Amniotic stem cell (primary cell): ENCODE data around the gene PSMG1.
"Not testable (repeated sequence)": the region's sequence is repeated elsewhere in the genome, so short reads cannot be mapped to it uniquely, and the experiment has no call there.

ENCODE experiments used
- DNase-seq: peaks from one replicate; lab custom pipeline; 2025; lab: John Stamatoyannopoulos, UW

PSMG1 gene, protein sequence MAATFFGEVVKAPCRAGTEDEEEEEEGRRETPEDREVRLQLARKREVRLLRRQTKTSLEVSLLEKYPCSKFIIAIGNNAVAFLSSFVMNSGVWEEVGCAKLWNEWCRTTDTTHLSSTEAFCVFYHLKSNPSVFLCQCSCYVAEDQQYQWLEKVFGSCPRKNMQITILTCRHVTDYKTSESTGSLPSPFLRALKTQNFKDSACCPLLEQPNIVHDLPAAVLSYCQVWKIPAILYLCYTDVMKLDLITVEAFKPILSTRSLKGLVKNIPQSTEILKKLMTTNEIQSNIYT

GRCh38 chr21:39183272-39184049, at the start of gene PSMG1:
Gene PSMG1, minus strand, starts transcription at chr21:39183451. Its CDS starts 66 bp downstream, at chr21:39183385.
- peak; percentile 81 for DNase-seq

- no peak for DNase-seq
Measured at GRCh38 chr21:39232861-39233291, 49.6 kb upstream of the PSMG1 start.

DNA sequence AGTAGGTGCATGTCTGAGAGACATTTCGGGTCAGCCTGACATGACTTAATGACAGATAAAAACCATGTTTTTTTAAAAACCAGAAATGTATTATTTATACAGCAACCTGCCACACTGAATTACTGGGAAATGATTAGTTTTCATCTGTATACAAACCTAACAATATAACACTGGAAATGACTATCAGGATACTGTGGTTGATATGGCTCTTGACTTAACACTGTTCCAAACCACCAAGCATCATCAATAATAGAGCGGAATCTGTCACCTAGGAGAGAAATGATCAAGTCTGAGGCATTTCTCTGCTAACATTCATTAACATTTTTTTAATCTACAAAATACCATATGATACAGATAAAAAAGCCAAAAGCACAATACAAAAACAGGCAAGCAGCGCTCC, 41.7 kb upstream of the PSMG1 start:
- no peak for DNase-seq

GRCh38 chr21:39221997-39222486, 38.8 kb upstream of the PSMG1 start:
- DNase-seq: no peak

DNA sequence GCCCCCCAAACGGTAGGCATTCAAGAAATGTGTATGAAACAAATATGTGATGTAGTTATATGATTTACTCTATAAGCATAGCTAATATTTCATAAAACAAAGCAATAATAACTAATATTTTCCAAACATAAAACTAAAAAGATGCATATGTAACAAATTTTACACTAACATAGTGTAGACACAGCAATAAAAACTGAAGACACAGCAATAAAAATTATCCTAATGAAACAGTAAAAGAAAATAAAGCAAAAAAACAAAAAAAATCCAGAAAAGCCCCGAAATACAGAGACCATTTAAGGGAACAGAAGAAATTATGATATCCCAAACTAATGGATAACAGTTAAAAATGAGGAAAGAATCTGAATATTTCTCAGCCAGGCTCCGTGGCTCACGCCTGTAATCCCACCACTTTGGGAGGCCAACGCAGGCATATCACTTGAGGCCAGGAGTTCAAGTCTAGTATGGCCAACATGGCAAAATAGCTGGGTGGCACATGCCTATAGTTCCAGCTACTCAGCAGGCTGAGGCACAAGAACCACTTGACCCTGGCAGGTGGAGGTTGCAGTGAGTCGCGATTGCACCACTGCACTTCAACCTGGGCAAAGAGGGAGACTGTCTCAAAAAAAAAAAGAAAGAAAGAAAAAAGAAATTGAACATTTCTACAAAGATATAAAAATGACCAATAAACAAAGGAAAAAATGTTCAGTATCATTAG, 38.2 kb upstream of the PSMG1 start:
- no peak for DNase-seq

DNA sequence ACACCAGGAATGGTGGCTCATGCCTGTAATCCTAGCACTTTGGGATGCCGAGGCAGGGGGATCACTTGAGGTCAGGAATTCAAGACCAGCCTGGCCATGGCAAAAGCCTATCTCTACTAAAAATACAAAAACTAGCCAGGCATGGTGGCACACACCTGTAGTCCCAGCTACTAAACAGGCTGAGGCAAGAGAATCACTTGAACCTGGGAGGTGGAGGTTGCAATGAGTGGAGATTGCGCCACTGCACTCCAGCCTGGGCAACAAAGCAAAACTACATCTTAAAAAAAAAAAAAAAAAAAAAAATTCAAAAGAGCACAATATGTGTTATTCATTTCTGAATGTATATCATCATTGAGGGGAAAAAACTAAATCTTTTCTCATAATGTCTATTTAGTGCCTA, 37.6 kb upstream of the PSMG1 start:
- not testable (repeated sequence) for DNase-seq

- DNase-seq: no peak
Measured at GRCh38 chr21:39220150-39220549, 36.9 kb upstream of the PSMG1 start.

DNA sequence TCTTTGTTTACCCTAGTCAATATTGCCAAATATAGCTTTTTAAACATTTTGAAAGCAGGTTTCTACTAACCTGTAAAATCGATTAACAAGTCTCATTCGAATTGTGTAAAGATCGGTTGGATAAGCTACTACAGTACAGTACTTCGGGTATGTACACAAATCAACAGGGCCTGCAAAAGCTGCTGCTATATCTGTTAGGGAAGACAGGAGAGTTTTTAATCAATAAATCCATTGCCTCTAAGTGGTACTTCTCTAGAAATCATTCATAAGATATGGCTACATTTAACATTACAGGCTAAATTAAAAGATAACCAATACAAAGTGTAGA, 34.8 kb upstream of the PSMG1 start:
- DNase-seq: no peak

DNA sequence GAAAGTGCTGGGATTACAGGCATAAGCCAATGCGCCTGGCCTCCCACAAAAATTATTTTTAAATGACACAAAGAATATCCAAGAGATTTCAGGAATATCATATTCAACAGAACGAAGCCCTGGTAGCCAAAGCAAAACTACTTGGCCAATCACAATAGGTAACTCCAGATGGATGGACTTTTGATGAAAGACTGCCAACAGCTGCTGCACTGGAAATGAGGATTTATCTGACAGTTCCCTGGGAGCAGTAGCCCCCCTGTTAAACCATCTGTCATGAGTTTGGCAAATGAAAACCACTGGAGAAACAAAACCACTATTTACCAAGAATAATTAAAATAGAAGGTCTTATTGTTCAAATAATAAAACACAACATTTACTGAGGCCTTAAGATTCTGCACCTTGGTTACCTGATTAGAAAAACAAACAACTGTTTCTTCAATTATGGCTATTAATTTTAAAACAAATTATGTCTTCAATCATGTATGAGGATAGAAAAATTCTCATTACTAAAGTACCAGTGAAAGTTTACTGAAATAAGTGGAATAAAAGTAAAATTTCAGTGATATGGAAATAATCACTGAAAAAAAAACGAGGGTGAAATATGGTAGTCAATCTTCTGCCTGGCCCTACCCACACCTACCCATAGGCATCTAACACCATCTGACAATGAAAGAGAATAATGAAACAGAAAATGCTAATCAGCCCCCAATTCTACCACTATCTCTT, 34.3 kb upstream of the PSMG1 start:
- DNase-seq: no peak

- DNase-seq: no peak
Measured at GRCh38 chr21:39216290-39216689, 33.0 kb upstream of the PSMG1 start.

DNA sequence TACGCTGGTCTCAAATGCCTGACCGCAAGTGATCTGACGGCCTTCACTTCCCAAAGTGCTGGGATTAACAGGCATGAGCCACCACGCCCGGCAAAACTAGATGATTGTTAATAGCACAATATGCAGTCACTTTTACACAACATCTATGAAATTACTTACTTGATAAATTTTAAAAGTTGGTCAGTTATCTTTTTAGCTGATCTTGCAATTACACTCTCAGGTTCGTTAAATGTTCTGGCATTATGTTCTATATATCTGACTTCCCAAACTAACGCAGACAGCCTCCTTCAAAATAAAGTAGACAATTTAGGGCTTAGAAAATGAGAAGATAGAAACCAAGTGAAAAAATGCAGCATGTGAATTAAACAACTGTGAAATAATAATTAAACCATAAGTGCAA, 31.8 kb upstream of the PSMG1 start:
- DNase-seq: no peak

DNA sequence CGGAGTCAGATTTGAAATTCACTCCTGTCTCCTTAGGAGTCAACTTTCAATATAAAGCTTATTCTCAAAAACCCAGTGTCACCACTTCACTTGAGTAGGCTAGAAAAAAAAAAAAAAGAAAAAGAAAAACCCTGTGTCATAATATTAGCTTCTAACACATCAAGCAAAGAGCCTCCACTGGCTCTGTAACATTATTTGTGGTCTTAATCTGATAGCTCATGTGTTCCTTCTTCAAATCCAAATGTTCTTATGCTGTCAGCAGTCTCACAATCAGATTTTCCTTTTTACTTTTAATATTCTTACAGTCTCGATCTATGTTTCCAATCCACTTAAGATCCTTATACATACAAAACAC, 26.1 kb upstream of the PSMG1 start:
- no peak for DNase-seq

DNA sequence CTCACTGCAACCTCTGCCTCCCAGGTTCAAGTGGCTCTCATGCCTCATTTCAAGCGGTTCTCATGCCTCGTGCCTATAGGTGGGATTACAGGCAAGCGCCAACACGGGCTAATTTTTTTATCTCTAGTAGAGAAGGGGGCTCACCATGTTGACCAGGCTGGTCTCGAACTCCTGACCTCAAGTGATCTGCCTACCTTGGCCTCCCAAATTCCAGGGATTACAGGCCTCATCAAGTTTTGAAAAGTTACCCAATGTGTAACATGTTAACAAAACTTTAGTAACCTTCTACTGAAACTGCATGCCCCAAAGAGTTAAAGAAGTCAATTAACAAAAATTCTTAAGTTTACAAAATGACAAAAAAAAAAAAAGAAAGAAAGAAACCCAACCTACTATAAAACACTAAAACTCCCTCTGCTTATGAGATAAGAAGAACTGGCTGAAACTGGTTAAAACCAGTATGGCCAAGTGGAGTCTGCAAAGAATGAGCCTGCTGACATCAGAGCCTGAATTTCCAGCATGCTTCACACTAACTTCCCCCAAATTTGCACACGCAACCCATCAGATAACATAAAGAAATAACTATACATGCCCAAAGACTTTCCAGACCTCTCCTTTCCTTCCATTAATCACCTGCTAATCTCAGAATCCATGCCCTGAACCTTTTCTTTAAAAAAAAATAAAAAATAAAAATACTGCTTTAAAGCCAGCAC, 25.5 kb upstream of the PSMG1 start:
- DNase-seq: no peak

- no peak for DNase-seq
Measured at GRCh38 chr21:39204134-39204533, 20.9 kb upstream of the PSMG1 start.

GRCh38 chr21:39198800-39199199, 15.5 kb upstream of the PSMG1 start:
- DNase-seq: no peak

DNA sequence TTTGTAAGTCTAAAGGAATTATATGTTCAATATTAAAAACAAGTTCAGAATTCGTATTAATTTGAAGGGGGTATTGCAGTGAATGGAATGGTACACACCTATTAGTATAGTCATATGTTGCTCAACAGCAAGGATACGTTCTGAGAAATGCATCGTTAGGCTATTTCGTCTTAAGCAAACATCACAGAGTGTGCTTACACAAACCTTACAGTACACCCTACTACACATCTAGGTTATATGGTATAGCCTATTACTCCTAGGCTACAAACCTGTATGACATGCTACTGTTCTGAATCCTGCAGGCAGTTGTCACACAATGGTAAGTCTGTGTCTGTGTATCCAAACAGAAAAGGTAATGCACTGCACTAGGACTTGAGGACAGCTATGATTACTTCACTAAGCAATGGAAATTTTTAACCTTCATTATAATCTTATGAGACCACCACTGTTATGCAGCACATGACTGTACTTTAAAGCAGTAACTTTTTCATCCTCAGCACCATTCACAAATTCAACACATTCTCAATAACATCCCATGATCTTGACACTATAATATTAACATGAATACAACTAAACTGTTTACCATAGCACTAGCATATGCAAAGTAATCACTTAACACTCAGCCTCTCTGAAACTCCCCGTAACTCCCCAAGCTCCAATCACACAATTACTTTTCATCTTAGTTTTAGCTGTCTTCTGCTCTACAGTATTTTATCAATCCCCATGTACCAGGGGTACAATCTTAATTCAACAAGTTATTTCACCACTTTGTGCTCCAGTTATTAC, 14.4 kb upstream of the PSMG1 start:
- DNase-seq: no peak

DNA sequence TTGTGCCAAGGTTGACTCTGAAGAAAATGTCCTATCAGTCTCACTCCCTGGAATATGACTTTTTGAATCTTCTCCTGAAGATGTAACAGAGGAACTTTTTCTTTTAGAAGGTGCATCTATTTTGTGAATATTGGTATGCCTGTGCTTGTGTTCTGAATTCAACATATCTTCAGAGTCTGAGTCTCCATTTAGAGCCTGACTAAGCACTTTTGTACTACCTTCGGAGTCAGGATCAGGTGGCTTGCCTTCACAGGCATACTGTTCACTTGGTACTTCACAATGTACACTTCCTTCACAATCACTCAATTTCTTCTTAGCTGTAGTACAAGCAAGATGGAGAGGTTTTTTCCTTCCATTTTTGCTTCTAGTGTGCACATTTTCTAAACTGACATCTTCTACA, 13.6 kb upstream of the PSMG1 start:
- no peak for DNase-seq

GRCh38 chr21:39196310-39196709, 13.1 kb upstream of the PSMG1 start:
- DNase-seq: no peak

GRCh38 chr21:39193380-39193779, 10.1 kb upstream of the PSMG1 start:
- DNase-seq: no peak

GRCh38 chr21:39189857-39190604, 6.8 kb upstream of the PSMG1 start:
- DNase-seq: peak; percentile 26
